ENCODE data around the gene LINGO3.

DNA sequence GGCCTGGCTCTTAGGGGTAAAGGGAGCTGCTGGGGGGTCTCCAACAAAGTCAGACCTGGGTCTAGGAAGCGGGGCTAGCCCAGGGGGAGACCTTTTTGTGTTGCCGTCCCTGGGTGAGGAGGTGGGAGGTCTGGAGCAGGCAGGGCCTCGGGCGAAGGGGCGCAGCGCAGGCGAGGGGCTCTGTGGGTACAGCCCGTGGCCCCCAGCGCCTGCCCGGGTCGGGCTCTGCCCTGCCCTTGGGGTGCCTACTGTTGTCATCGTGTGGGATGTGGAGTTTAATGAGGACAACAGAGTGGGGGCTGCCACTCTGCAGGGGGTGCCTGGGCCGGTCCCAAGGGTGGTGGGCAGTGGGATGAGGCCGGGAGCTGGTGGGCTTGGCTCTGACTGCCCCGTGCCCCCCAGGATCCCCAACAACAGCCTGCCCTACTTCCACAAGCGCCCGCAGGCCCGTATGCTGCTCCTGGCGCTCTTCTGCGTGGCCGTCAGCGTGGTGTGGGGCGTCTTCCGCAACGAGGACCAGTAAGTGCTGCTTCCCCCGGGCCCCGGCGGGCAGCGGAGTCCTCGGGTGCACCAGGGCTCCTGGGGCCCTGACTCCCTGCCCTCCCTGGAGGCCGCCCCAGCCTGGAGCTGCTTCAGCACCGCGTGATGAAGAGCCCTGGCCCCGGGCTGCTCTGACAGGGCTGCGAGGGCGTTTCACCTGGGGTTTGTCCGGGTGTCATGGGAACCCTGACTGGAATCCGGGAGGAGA is 32.7 kb upstream of the LINGO3 start:
- no peak for TF ChIP-seq POLR2A (IDR thresholded peaks at IDR 0.05; ENCODE audit: low read depth)
- TF ChIP-seq, protein P1, sequence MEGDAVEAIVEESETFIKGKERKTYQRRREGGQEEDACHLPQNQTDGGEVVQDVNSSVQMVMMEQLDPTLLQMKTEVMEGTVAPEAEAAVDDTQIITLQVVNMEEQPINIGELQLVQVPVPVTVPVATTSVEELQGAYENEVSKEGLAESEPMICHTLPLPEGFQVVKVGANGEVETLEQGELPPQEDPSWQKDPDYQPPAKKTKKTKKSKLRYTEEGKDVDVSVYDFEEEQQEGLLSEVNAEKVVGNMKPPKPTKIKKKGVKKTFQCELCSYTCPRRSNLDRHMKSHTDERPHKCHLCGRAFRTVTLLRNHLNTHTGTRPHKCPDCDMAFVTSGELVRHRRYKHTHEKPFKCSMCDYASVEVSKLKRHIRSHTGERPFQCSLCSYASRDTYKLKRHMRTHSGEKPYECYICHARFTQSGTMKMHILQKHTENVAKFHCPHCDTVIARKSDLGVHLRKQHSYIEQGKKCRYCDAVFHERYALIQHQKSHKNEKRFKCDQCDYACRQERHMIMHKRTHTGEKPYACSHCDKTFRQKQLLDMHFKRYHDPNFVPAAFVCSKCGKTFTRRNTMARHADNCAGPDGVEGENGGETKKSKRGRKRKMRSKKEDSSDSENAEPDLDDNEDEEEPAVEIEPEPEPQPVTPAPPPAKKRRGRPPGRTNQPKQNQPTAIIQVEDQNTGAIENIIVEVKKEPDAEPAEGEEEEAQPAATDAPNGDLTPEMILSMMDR (IDR thresholded peaks at IDR 0.05) = no peak
- no peak for TF ChIP-seq POLR2AphosphoS5 (IDR thresholded peaks at IDR 0.05)
- no peak for TF ChIP-seq EP300 (IDR thresholded peaks at IDR 0.05)
